Karpas-422 (cell line): Measurements from ENCODE around the gene PMVK. TPM values are rescaled to one million over a fixed set of nuclear protein-coding genes. Genes with fewer than 3 reads are reported as not detected.
A peak's percentile ranks its signal among the peaks of the same experiment; 100 is the strongest.

Experiments
- DNase-seq: peaks from one replicate; pipeline ENCODE4 v3.0.0-alpha.2; 2015
- H2AFZ ChIP-seq: fragments of 200-600 bp; sonication (generic); 2 replicates; pipeline ENCODE4 v1.6.1; 2014; ENCODE audit warnings: antibody characterized with exemption, low read length, mixed read lengths
- H3K27ac ChIP-seq: fragments of 200-600 bp; sonication (generic); 2 replicates; pipeline ENCODE4 v1.5.1; 2014; ENCODE audit warnings: mild to moderate bottlenecking, low read length, moderate library complexity
- H3K27me3 ChIP-seq: fragments of 200-600 bp; sonication (generic); 2 replicates; pipeline ENCODE4 v1.6.1; 2014; ENCODE audit warnings: low read length, mixed read lengths
- H3K36me3 ChIP-seq: fragments of 200-600 bp; sonication (generic); 2 replicates; pipeline ENCODE4 v1.6.1; 2014; ENCODE audit warnings: low read length, mixed read lengths; ENCODE audit not compliant: insufficient read depth
- H3K4me1 ChIP-seq: fragments of 200-600 bp; sonication (generic); 2 replicates; pipeline ENCODE4 v1.6.1; 2014; ENCODE audit warnings: mild to moderate bottlenecking, low read length, mixed read lengths
- H3K4me2 ChIP-seq: fragments of 200-600 bp; sonication (generic); 2 replicates; pipeline ENCODE4 v1.6.1; 2014; ENCODE audit warnings: low read length, low read depth, mild to moderate bottlenecking; ENCODE audit not compliant: poor library complexity, severe bottlenecking
- H3K4me3 ChIP-seq: fragments of 200-600 bp; sonication (generic); 2 replicates; pipeline ENCODE4 v1.5.1; 2014; ENCODE audit warnings: mild to moderate bottlenecking, antibody characterized with exemption, low read length, mixed read lengths
- H3K79me2 ChIP-seq: fragments of 200-600 bp; sonication (generic); 2 replicates; pipeline ENCODE4 v1.6.1; 2014; ENCODE audit warnings: mild to moderate bottlenecking, low read length, mixed read lengths
- H3K9ac ChIP-seq: fragments of 200-600 bp; sonication (generic); 2 replicates; pipeline ENCODE4 v1.6.0; 2014; ENCODE audit warnings: low read length
- H3K9me2 ChIP-seq: fragments of 200-600 bp; sonication (generic), shearing (Covaris generic); replicated peaks from 2 replicates; pipeline ENCODE4 v1.6.0; 2014; ENCODE audit warnings: mild to moderate bottlenecking, low read length, moderate library complexity; ENCODE audit not compliant: insufficient read depth
- H3K9me3 ChIP-seq: fragments of 300-700, 200-600 bp; sonication (generic); 2 replicates; pipeline ENCODE4 v1.6.1; 2014; ENCODE audit warnings: low read length, mixed read lengths
- H4K20me1 ChIP-seq: fragments of 200-600 bp; sonication (generic); 2 replicates; pipeline ENCODE4 v1.6.1; 2014; ENCODE audit warnings: mild to moderate bottlenecking, antibody characterized with exemption, low read length, low read depth; ENCODE audit not compliant: insufficient read depth
- total RNA-seq: library from RNA; depleted of rRNA; stranded (reverse); fragments of >200 nt; shearing (Covaris generic); gene quantifications from 2 replicates; pipeline ENCODE4 v1.2.3, GENCODE V29; 2014; ENCODE audit warnings: low replicate concordance

The PMVK gene
- total RNA-seq, 1 experiment from 2014 or later = 11.1 TPM

- H3K4me2 ChIP-seq = peak overlapping the region; percentile 83
- H3K36me3 ChIP-seq = no peaks in the 10 kb centered on the region
- H3K9ac ChIP-seq = peak overlapping the region; percentile 74
- H3K4me3 ChIP-seq = peak overlapping the region; percentile 72
- peaks cover 61% of the 10 kb centered on the region for H3K4me1 ChIP-seq
- H3K27ac ChIP-seq = peak overlapping the region; percentile 39
- no peak overlapping the region for H2AFZ ChIP-seq
- H3K27me3 ChIP-seq = no peaks in the 10 kb centered on the region
- no peaks in the 10 kb centered on the region for H3K9me2 ChIP-seq
- H3K9me3 ChIP-seq = no peaks in the 10 kb centered on the region
- no peaks in the 10 kb centered on the region for H4K20me1 ChIP-seq
- DNase-seq = no peak
- H3K79me2 ChIP-seq = peaks cover 41% of the 10 kb centered on the region
Observed at GRCh38 chr1:154956544-154956941, 20.0 kb upstream of the PMVK start.

- peak within 1 kb of the TSS; percentile 83 for H3K4me2 ChIP-seq
- no peak within 1 kb of the TSS for H2AFZ ChIP-seq
- H3K27me3 ChIP-seq = no peaks in the 10 kb centered on the region
- peak; percentile 97 for DNase-seq
- peak within 1 kb of the TSS; percentile 72 for H3K4me3 ChIP-seq
- H3K9ac ChIP-seq = peak within 1 kb of the TSS; percentile 74
- peaks cover 42% of the 10 kb centered on the region for H3K79me2 ChIP-seq
- no peaks in the 10 kb centered on the region for H3K9me3 ChIP-seq
- H3K4me1 ChIP-seq = peaks cover 67% of the 10 kb centered on the region
- no peaks in the 10 kb centered on the region for H3K36me3 ChIP-seq
- H3K27ac ChIP-seq = peak within 1 kb of the TSS; percentile 88
- H4K20me1 ChIP-seq = no peaks in the 10 kb centered on the region
- no peaks in the 10 kb centered on the region for H3K9me2 ChIP-seq
Observed at GRCh38 chr1:154955718-154956543, 19.4 kb upstream of the PMVK start, which contains the start of gene PBXIP1. Gene PBXIP1, minus strand, starts transcription at chr1:154956099. Its CDS starts 2,378 bp downstream, at chr1:154953721.

GRCh38 chr1:154955039-154955717, 18.7 kb upstream of the PMVK start:
- H3K36me3 ChIP-seq = 0 out of 2 replicates have a peak, but pooled peaks cover 3% of the 10 kb centered on the region

GRCh38 chr1:154954541-154954940, 18.0 kb upstream of the PMVK start:
- Histone ChIP-seq H3K9me3 (no peaks in the 10 kb centered on the region), H3K4me1 (peaks cover 64% of the 10 kb centered on the region), H3K27me3 (no peaks in the 10 kb centered on the region), H3K36me3 (0 out of 2 replicates have a peak, but pooled peaks cover 3% of the 10 kb centered on the region), H3K27ac (peak overlapping the region; percentile 88), H4K20me1 (no peaks in the 10 kb centered on the region), H3K4me3 (peak overlapping the region; percentile 72), H3K4me2 (peak overlapping the region; percentile 83), H3K79me2 (peaks cover 35% of the 10 kb centered on the region), H3K9ac (peak overlapping the region; percentile 74), H3K9me2 (no peaks in the 10 kb centered on the region), H2AFZ (no peak overlapping the region)
- DNase-seq = no peak

More at GRCh38 chr1:154955039-154955717, 18.7 kb upstream of the PMVK start:
- peaks cover 65% of the 10 kb centered on the region for H3K4me1 ChIP-seq
- peak overlapping the region; percentile 83 for H3K4me2 ChIP-seq
- DNase-seq = peak; percentile 88
- no peaks in the 10 kb centered on the region for H3K9me3 ChIP-seq
- H4K20me1 ChIP-seq = no peaks in the 10 kb centered on the region
- peak overlapping the region; percentile 88 for H3K27ac ChIP-seq
- peak overlapping the region; percentile 74 for H3K9ac ChIP-seq
- peaks cover 37% of the 10 kb centered on the region for H3K79me2 ChIP-seq
- H2AFZ ChIP-seq = no peak overlapping the region
- no peaks in the 10 kb centered on the region for H3K9me2 ChIP-seq
- peak overlapping the region; percentile 72 for H3K4me3 ChIP-seq
- no peaks in the 10 kb centered on the region for H3K27me3 ChIP-seq

- H4K20me1 ChIP-seq = no peaks in the 10 kb centered on the region
- peak overlapping the region; percentile 83 for H3K4me2 ChIP-seq
Observed at GRCh38 chr1:154953611-154954038, 17.1 kb upstream of the PMVK start.

GRCh38 chr1:154952664-154953063, 16.1 kb upstream of the PMVK start:
- peaks cover 64% of the 10 kb centered on the region for H3K4me1 ChIP-seq
- peaks cover 35% of the 10 kb centered on the region for H3K79me2 ChIP-seq
- H3K27me3 ChIP-seq = no peaks in the 10 kb centered on the region
- H3K9ac ChIP-seq = peak overlapping the region; percentile 74
- H3K36me3 ChIP-seq = 0 out of 2 replicates have a peak, but pooled peaks cover 3% of the 10 kb centered on the region
- H2AFZ ChIP-seq = no peak overlapping the region
- H3K9me3 ChIP-seq = no peaks in the 10 kb centered on the region
- peak overlapping the region; percentile 83 for H3K4me2 ChIP-seq
- no peaks in the 10 kb centered on the region for H4K20me1 ChIP-seq
- no peak for DNase-seq
- no peaks in the 10 kb centered on the region for H3K9me2 ChIP-seq
- H3K27ac ChIP-seq = peak overlapping the region; percentile 88
- H3K4me3 ChIP-seq = peak overlapping the region; percentile 72; the same call in 1 of the 2 replicates

More at GRCh38 chr1:154953611-154954038, 17.1 kb upstream of the PMVK start:
- Histone ChIP-seq H3K27ac (peak overlapping the region; percentile 88), H3K4me3 (peak overlapping the region; percentile 72), H3K36me3 (0 out of 2 replicates have a peak, but pooled peaks cover 3% of the 10 kb centered on the region), H3K27me3 (no peaks in the 10 kb centered on the region), H3K79me2 (peaks cover 35% of the 10 kb centered on the region), H2AFZ (no peak overlapping the region), H3K4me1 (peaks cover 64% of the 10 kb centered on the region), H3K9me2 (no peaks in the 10 kb centered on the region), H3K9ac (peak overlapping the region; percentile 74), H3K9me3 (no peaks in the 10 kb centered on the region)
- no peak for DNase-seq

- peak; percentile 70 for DNase-seq
- Histone ChIP-seq H3K9ac (peak overlapping the region; percentile 74), H3K9me2 (no peaks in the 10 kb centered on the region), H3K4me3 (peak overlapping the region; percentile 72), H3K36me3 (0 out of 2 replicates have a peak, but pooled peaks cover 3% of the 10 kb centered on the region), H3K27me3 (no peaks in the 10 kb centered on the region), H4K20me1 (no peaks in the 10 kb centered on the region), H2AFZ (no peak overlapping the region), H3K27ac (peak overlapping the region; percentile 88), H3K4me2 (peak overlapping the region; percentile 83), H3K4me1 (peaks cover 64% of the 10 kb centered on the region), H3K79me2 (peaks cover 35% of the 10 kb centered on the region), H3K9me3 (no peaks in the 10 kb centered on the region)
Observed at GRCh38 chr1:154951901-154952657, 15.6 kb upstream of the PMVK start.
